Ovary (tissue), 9 donors: ENCODE data around the gene CAV1. TPM values are rescaled to one million over a fixed set of nuclear protein-coding genes. Genes with fewer than 3 reads are reported as not detected.

ENCODE experiments used
- DNase-seq, 5 donors: peaks; one replicate each; pipeline ENCODE4 v3.0.0-alpha.2; 2019 to 2020
- H3K27ac ChIP-seq, 2 donors: fragments of 200-600 bp; one replicate each; pipeline versions ENCODE4 v1.5.1 to v1.8.0; 2019 to 2022
- H3K27me3 ChIP-seq: fragments of 200-600 bp; one replicate; pipeline ENCODE4 v1.8.0; 2022
- H3K36me3 ChIP-seq: fragments of 200-600 bp; sonication (generic); one replicate; pipeline ENCODE4 v1.5.1; 2019
- H3K4me1 ChIP-seq: one replicate; pipeline ENCODE4 v1.8.1; 2013; ENCODE audit warnings: mild to moderate bottlenecking, moderate library complexity; ENCODE audit not compliant: insufficient read depth
- H3K4me3 ChIP-seq: fragments of 200-600 bp; sonication (generic); one replicate; pipeline ENCODE4 v1.5.1; 2017
- H3K9me3 ChIP-seq, 2 donors: fragments of 200-600 bp in 1 of 2; sonication (generic) in 1 of 2; one replicate each; pipeline versions ENCODE4 v1.5.1 to v1.8.1; 2013 to 2019; ENCODE audit warnings: mild to moderate bottlenecking in 1 of 2, moderate library complexity in 1 of 2
- EP300 ChIP-seq: sonication (generic); formaldehyde crosslinking; IDR thresholded peaks from one replicate; pipeline ENCODE4 v1.6.1; 2017; ENCODE audit warnings: antibody characterized with exemption
- POLR2A ChIP-seq: fragments of 450-650 bp; IDR thresholded peaks from one replicate; pipeline ENCODE4 v1.6.1; 2017; ENCODE audit warnings: antibody characterized with exemption, mild to moderate bottlenecking, moderate library complexity
- WGBS, 3 donors: extraction: QIAGEN DNeasy Blood & Tissue Kit in 1 of 3; methylation state at CpG; one replicate each; pipeline versions ENCODE4 v1.1.5 to v1.1.7; 2013 to 2017; 5-methylcytosine and 5-hydroxymethylcytosine counted together
- intact Hi-C, 4 donors: fragments of 100-400 bp; cut with DNase I; formaldehyde crosslinking; loops; one replicate each; pipeline versions ENCODE4 v1.11.0 to v1.15.1; 2022 to 2023
- polyA plus RNA-seq, 2 donors: library from polyadenylated mRNA; stranded (reverse); fragments of 200-250 nt in 1 of 2; fragments of 350-450 nt in 1 of 2; fragmentation: Illumina TruSeq in 1 of 2; extraction: RNeasy Lipid Tissue Mini Kit (QIAGEN cat#74804) in 1 of 2; gene quantifications; one replicate each; pipeline ENCODE4 v1.2.3, GENCODE V29; 2013 to 2014
- total RNA-seq, 7 donors: library from RNA; depleted of rRNA in 2 of 7; stranded (reverse); fragments of >200 nt in 2 of 7; fragmentation: NEBNext Ultra II Directional in 3 of 7; extraction: Animal tissue kit (Norgen Biotek cat#: 25700) in 3 of 7; gene quantifications; one replicate each; pipeline versions ENCODE4 v1.1.0 to v1.2.4, GENCODE V29; 2016 to 2023
- TF ChIP-seq, protein P1 (sequence below), 3 donors: fragments of 450-650 bp in 2 of 3; fragments of 200-600 bp in 1 of 3; IDR thresholded peaks; one replicate each; pipeline versions ENCODE4 v1.5.1 to v1.8.0; 2016 to 2022; ENCODE audit warnings: antibody characterized with exemption in 3 of 3, mild to moderate bottlenecking in 1 of 3
- donor health status: DM: no; HTN: no; CAD: no; lungs with moderate emphysema.
- donor health status: DM: no; HTN: no; CAD: no.
- donor health status: Bipolar disorder and iron deficiency.
- donor health status: DM: yes; HTN: yes; CAD: no.
- donor health status: DM: no; HTN: no; CAD: no.
- donor health status: DM: yes; HTN: yes; CAD: no.

CAV1 gene
- total and polyA plus RNA-seq, 9 donors = 47.3 to 287 (median 101) TPM

DNA sequence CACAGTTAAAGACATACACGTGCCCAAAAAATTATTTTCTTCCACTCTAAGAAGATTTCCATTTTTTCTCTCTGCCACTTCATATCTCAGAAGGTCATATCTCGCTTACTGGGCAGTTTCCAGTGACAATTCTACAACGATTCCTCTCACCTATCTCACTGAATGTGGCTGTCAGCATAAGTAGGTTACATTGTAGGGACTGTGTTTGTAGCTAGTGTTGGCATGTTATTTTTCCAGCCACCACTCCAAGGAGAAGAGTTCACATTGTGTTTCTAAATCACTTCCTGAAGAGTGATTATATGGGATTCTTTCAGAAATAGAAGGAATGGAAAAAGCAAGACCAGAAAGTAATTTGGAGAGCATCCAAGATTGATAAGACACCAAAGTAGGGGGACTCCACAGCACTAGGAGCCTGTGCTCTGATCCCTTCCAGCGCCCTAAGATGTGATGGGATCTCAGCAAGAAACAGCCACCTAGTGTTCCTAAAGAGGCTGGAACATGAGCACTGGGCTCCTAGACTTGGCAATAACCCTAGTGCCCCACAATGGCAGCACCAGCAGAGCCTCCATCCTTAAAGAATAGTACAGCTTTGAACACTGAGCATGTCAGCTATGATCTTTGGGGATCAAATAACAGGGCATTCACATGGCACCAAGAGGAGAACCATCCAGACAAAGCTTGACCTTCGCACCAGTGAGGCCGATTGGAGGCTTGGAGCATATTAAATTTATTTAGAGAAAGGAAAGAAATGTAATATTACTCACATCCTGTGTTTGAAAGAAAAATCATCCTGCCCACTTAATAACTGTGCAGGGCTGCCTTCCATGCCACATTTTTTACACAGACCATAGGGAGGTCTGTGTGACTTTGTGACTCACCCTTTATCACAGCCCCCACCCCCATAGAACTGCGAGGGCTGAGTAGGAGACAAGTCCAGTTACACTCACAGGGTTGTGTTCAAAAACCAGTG, 51.8 kb downstream of the CAV1 start:
- intact Hi-C loops = no loop called here
- peaks cover 17% of the 10 kb centered on the region for H3K4me1 ChIP-seq
- DNase-seq = no peak
- H3K36me3 ChIP-seq = no peaks in the 10 kb centered on the region
- WGBS, 3 donors = 65 to 69% (median 67%) methylated on average over 7 of the region's 7 CpGs
- no peak for TF ChIP-seq EP300
- no peak for TF ChIP-seq POLR2A
- TF ChIP-seq, protein P1, sequence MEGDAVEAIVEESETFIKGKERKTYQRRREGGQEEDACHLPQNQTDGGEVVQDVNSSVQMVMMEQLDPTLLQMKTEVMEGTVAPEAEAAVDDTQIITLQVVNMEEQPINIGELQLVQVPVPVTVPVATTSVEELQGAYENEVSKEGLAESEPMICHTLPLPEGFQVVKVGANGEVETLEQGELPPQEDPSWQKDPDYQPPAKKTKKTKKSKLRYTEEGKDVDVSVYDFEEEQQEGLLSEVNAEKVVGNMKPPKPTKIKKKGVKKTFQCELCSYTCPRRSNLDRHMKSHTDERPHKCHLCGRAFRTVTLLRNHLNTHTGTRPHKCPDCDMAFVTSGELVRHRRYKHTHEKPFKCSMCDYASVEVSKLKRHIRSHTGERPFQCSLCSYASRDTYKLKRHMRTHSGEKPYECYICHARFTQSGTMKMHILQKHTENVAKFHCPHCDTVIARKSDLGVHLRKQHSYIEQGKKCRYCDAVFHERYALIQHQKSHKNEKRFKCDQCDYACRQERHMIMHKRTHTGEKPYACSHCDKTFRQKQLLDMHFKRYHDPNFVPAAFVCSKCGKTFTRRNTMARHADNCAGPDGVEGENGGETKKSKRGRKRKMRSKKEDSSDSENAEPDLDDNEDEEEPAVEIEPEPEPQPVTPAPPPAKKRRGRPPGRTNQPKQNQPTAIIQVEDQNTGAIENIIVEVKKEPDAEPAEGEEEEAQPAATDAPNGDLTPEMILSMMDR (IDR thresholded peaks at IDR 0.05) = no peak
- no peak overlapping the region for H3K27ac ChIP-seq
- H3K27me3 ChIP-seq = no peaks in the 10 kb centered on the region
- H3K9me3 ChIP-seq = no peaks in the 10 kb centered on the region
- H3K4me3 ChIP-seq = no peak overlapping the region

DNA sequence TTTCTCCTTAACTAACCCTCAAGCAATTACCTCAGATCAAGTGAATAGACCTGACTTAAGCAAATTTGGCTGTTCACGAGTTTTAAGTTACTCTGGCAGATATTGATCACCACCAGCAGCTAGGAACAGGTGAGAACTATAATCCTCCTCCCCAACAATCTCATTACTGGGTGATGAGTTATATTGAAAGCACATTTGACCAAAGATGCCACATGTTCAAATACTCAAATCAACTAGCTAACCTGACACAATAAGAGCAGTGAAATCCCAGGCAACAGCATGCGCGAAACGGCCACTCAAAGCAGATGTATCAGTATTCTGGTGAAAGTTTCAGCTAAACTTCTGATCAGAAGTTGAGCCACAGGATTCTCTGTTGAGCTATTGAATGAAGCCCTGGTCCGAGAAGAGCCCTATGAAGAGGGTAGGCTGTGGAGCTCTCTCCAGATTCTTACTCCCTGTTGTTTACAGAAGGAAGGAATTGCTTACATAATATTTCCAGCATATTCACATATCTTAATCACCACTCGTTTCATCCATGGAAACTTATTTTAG, 52.6 kb downstream of the CAV1 start:
- peaks cover 17% of the 10 kb centered on the region for H3K4me1 ChIP-seq
- no peak overlapping the region for H3K27ac ChIP-seq
- H3K9me3 ChIP-seq = no peaks in the 10 kb centered on the region
- no peaks in the 10 kb centered on the region for H3K36me3 ChIP-seq
- DNase-seq = no peak
- no peak overlapping the region for H3K4me3 ChIP-seq
- TF ChIP-seq, protein P1 (IDR thresholded peaks at IDR 0.05) = no peak
- no peak for TF ChIP-seq POLR2A
- TF ChIP-seq EP300 = no peak
- intact Hi-C loops = no loop called here
- H3K27me3 ChIP-seq = no peaks in the 10 kb centered on the region
- 17 to 64% (median 18%) methylated on average over 6 of the region's 6 CpGs for WGBS, 3 donors

DNA sequence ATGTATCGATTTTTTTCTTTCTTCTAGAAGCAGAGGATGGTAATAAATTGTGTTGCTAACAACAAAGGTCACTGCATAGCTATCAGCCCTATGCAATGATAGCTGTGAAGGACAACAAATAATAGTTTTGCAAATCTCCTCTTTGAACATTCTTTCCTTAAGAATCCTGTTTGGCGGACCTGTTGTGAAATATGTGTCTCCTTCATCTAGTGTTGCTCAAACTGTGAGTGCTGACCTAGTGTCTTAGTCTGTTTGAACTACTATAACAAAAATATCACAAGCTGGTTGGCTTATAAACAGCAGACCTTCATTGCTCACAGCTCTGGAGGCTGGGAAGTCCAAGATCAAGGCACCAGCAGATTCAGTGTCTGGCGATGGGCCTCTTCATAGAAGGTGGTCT, 53.7 kb downstream of the CAV1 start:
- 86 to 93% (median 90%) methylated on average over 3 of the region's 3 CpGs for WGBS, 3 donors
- Histone ChIP-seq H3K36me3 (no peaks in the 10 kb centered on the region), H3K4me1 (peaks cover 17% of the 10 kb centered on the region), H3K9me3 (no peaks in the 10 kb centered on the region), H3K27ac (no peak overlapping the region), H3K4me3 (no peak overlapping the region), H3K27me3 (no peaks in the 10 kb centered on the region)
- intact Hi-C loops = no loop called here
- no peak for TF ChIP-seq EP300
- TF ChIP-seq POLR2A = no peak
- TF ChIP-seq, protein P1 (IDR thresholded peaks at IDR 0.05) = no peak
- no peak for DNase-seq

DNA sequence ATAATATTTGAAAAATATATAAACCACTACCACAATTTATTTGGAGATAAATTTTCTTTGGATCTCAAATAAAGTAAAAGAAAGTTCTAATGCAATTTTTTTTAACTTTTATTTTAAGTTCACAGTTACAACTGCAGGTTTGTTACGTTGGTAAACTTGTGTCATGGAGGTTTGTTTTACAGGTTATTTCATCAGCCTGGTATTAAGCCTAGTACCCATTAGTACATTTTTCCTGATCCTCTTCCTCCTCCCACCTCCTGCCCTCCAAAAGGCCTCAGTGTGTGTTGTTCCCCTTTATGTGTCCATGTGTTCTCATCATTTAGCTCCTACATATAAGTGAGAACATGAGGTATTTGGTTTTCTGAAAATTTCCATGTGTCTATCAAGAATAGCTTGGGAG, 54.5 kb downstream of the CAV1 start:
- WGBS, 3 donors = 97 to 100% (median 98%) methylated on average over 1 of the region's 1 CpG
- intact Hi-C loops = no loop called here
- H3K27ac ChIP-seq = no peak overlapping the region
- TF ChIP-seq EP300 = no peak
- TF ChIP-seq, protein P1 (IDR thresholded peaks at IDR 0.05) = no peak
- TF ChIP-seq POLR2A = no peak
- H3K4me3 ChIP-seq = no peak overlapping the region
- H3K4me1 ChIP-seq = peaks cover 13% of the 10 kb centered on the region
- DNase-seq = no peak
- H3K27me3 ChIP-seq = no peaks in the 10 kb centered on the region
- H3K36me3 ChIP-seq = no peaks in the 10 kb centered on the region
- no peaks in the 10 kb centered on the region for H3K9me3 ChIP-seq
